HG02759 (cell line): ENCODE data around the gene C16orf46.

Source experiments
- ATAC-seq: cut with Tn5 transposase; IDR thresholded peaks from one replicate; pipeline ENCODE4 v1.9.1; 2021; ENCODE audit warnings: mild to moderate bottlenecking, moderate library complexity; ENCODE audit not compliant: unreplicated experiment

C16orf46 gene

DNA sequence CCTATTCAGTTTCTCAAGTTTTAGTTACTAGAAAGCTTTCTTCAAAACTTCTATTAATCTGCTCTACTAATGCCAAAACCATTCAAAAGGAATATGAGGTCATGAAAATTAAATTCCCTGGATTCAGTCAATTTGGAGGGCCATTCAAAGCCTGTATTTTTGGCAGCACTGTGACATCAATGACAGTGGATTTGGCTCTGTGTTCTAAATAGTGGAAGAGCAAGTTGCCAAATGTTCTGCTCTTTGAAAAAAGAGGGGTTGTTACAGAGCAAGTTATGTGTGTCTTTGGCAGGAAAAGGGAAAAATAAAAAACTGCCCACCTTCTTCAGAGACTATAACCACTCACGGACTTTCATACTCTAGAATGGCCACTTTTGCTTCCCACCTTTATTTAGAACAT, 3.2 kb upstream of the C16orf46 start:
- ATAC-seq: no peak

DNA sequence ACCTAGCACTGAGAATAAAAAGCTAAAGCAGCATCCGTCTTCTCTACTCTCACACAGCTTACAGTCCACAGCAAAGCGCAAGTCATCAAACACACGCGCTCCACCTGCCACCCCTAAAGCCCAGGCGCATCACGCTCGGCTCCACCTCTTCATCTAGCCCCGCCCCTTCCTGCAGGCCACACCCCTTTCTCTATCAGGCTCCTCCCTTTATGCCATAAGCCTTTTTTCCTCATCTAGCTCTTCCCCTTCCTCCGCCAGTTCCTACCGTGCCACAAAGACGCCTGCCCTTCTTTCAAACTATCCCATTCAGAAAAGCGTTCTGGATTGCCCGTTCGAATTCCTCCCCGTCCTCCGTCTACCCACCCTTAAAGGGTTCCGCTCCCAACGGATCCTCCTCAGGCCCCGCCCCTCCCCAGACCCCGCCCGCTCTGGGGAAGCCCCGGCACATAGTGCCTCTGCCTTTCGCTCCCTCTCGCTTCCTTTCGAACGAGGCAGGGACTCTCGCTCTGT, 417 bp downstream of the C16orf46 start:
- peak; percentile 86 for ATAC-seq

DNA sequence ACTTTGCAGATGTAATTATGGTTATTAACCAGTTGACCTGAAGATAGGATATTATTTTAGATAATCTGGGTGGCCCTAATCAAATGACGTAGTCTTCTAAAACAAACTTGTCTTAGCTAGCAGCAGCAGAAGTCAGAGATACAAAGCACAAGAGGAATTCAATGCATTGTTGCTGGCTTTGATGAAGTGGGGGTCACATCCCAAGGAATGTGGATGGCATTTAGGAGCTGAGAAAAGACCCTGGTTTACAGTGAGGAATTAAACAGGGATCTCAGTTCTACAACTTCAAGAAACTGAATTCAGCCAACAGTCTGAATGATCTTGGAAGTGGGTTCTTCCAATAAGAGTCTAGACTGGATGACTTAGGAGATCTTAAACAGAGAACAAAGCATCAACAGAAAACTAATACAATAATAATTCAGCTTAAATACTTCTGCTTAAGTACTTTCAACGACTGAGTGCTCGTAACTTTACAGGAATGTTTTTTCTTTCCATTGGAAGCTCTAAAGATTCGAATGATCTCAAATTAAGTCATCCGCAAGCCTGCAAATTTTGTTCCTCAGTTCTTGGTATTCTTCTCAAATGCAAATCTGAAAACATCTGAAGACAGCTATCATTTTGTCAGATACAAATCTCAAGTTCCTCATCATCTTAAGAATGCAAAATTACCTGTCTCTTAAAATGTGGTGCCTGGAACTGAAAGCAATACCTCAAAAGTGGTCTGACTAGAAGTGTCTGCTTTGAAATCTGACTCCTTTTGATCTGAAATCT, 3.3 kb downstream of the C16orf46 start:
- no peak for ATAC-seq

DNA sequence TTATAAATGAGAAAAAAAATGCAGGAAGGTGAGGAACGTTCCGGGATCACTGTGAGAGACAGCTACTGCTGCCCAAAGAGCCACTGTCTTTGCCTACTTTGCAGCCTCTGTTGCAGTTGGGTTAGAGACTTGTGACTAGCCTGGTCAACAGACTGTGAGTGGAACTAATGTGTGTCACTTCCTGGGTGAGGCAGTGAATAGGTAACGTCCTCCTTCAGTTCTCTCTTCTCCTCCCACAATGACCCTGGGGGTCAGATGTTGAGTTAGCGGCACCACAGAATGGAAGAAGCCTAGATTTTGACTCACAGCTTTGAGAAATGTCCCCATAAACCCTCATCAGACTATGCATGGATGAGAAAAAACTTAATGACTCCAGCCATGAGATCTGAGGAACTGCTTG, 5.2 kb downstream of the C16orf46 start:
- no peak for ATAC-seq

DNA sequence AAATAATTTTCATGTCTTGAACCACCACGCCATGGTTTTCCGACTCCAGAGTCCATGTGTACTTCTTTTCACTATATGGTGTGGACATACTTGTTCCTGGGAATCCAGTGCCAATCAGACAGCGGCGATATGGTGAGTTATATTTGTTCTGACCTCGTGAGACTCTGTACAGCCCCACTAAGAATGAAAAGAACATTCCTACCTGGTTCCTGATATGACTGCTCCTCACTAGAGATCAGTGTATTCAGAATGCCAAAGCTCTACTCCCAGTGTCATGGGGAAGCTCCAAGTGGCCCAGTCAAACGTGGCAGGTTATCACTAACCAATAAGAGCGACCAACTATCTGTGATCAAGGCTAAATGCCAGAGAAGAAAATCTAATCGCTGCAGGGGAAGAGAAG, 6.1 kb downstream of the C16orf46 start:
- no peak for ATAC-seq

DNA sequence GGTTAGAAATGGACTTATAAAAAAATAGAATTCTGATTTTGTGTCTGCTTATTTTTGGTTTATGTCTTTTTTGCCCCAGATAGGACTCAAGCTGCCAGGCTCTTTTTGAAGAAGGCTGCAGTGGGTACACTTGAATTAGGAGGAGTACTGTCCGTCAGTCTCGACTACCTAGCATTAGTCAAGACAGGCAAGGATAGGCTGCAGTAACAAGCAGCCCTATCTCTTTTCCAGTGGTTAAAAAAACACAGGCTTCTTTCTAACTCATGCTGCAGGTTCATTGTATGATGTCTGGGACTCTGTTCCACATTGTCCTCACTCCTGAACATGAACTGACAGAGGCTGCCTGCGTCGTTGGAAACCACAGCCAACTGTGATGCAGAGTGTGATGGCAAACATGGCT, 8.0 kb downstream of the C16orf46 start:
- ATAC-seq: no peak

DNA sequence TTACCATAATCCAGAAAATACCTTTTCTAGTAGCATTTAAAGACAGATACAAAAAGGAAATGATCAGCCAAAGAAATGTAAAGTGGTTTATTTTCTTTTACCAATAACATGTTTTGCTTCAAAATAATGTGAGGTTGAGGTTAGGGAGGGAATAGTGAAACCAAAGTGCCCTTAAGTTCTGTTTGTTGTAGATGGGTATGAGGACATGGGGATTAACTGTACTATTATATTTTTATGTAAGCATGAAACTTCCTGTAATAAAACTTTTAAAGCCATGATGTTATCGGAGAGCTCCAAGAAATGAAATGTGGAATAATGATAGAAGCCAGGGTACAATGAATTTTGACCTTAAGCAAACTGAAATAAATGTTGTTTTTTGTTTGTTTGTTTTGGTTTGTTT, 9.9 kb downstream of the C16orf46 start:
- ATAC-seq: no peak

DNA sequence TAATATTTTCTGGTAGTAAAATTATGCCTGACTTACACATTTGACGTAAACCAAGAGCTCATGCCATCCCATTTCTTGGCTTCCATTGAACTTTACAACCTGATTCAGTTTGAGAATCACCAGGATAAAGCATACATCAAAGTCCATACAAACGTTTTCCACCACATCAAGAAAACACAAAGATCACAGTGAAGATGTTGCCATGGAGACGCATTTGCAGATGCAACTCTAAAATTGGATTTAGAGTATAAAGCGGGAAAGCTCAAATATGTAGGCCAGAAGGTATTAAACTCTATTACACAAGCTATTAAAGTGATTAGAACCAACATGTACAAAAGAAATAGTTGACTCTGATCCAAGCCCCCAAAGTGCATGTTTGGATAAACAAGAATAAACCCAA, 10.4 kb downstream of the C16orf46 start:
- no peak for ATAC-seq

DNA sequence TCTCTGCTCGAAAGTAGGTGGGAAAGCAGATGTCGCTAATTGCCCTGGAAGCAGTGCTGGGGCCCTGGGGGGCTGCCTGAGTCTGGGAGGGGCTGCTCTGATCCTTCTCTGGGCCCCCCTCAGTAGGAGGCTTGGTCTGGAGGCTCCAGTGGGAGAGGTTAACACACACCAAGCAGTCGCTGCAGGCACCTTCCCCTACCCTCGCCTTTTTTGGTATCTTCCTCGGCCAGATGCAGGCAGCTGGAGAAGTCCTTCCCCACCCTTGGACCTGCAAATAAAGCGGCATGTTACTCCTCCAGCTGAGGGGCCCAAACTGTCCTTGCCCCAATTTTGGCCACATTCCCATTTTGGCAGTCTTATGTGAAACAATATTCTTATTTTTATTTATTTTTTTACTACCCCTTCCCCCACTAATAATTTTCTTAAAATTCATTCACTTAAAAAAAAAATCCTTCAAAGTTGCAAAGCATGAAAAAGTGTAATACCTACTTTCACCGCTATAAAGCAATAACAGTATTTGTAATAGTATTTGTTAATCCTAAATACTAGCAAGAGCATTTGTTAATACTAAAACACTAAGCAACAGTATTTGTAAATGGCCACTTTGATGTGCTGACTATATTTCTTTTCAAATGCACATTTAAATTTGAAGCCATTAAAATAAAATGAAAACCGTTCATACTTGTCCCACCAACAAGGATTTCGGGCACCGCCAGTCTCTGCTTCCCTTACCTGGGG, 15.0 kb downstream of the C16orf46 start:
- no peak for ATAC-seq

DNA sequence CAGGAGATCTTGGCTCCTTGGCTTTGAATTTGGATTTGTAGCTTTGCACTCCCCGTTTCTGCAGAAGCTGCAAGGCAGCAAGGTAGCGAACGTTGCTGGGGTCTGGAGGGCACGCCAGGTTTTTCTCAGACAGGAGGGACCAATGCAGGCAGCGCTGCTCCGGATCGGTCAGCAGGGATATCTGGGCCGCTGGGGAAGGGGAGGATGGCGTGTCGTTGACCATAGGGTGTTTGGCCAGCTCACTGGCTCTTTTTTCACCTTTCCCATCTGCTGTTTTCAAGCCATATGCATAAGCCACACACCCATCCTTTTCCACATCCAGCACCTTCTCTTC, 15.8 kb downstream of the C16orf46 start:
- ATAC-seq: no peak

DNA sequence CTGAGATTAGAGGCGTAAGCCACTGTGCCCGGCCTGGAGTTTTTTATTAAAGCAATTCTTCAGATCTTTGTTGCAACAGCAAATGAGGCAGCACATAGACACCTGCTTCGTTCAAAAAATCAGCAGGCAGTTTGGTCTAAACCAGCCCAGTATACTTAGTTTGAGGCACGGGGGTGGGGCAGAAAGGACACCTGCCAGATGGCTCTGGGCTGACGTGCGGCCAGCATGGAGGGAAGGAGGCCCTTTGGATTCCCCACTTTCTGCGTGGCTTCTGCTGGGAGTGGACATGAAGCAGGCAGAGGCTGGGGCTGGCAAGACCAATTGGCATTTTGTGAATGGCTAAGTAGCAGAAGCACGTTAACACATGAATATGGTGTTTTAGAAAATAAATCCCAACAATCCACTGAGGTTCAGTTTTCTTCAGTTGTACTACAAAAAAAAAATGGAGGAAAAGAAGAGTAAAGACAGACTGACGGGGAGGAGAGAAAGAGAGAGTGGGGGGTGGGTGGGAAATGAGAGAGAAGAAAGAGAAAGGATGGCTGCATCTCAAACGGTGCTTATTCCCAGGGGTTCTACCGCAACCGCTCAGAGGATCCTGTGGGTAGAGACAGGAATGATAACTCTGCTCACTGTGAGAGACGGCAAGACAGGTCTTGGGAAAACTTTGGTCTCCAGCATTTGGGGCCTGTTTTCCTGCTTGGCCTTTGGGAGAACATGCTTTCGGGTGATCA, 16.3 kb downstream of the C16orf46 start:
- ATAC-seq: no peak

DNA sequence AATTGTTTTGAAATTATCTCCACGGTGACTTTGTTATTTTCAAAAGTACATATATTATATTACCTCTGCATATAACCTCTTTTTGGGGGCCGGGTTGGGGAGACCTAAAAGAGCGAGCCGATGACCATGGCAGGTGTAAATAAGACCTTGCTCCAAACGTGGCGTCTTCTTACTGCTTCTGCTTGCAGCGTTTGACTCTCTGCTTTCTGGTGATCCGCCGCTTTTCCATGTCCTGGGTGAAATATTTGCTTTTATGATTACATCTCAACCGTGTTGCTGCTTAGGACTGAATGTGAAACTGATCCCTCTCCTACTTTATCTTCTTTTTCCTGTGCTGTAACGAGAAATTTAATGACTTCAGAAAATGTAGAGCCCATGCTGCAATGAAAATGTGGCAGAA, 23.3 kb downstream of the C16orf46 start:
- no peak for ATAC-seq

DNA sequence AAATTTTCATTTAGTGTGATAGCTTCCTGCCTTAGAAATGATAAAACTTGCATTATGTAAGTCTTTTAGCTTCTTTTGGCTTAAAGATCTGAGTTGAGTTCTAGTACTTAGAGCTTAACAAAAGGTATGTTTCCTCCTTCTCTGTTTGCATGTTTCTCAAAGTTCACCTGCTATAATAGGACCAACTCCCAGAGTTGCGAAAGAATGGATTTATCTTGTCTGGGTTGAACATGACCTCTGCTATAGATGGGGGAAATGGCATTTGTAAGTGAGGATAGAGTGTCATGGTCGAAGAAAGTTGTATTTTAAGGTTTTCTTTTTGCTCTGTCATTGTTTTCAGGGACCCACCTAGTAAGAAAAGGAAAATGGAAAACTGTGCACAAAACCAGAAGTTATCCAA, 34.2 kb downstream of the C16orf46 start:
- no peak for ATAC-seq

DNA sequence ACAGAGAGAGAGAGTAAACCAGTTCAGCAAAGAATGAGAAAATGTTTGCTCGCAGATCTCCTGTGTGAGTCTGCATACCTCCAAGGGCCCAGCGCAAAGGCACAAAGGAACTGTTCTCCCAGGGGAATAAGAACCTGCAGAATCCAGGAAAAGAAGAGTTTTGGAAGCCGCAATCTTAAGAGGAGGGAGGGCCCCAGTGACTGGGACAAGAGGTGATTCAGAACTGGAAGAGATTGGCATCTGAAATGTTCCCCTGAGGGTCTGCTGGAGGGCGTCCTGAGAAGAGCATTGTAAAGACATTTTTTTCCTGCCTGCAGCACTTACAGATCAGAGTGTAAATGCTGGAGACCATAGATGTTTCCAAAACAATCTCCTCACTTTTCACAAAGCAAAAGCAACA, 35.3 kb downstream of the C16orf46 start:
- ATAC-seq: no peak

DNA sequence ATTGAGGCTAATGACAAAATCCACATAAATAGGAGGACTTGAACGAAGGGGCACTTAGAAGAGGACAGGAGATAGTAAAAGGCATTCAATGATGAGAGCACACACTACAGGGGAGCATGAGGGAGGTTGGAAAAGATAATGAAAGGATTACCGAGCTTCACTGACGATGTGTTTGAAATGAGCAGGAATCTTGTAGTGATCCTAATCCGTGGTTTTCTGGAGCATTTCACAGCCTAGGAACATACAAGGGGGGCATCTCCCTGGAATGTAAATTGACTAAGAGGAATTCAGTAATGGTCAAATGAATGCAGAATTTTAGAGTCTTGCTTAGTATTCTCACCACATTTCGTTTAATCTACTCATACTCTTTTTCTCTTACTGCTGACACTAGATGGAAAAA, 36.2 kb downstream of the C16orf46 start:
- ATAC-seq: no peak

DNA sequence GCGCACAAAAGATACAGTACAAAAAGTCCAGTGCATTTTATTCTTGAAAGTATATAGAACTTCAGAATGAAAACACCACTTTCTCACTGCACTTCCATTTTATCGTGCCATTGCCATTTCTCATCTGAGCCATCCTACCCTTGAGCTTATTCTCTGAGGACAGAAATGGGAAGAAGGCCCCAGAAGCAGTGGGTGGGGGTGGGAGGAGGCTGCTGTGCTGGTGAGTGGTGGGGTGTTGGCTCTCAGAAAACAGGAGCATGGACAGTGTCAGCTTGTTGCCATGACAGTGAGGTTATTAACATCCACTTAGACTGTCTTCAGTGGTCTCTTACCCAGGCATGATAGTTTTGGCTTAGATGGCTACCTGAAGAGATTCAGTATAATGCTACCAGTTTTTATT, 36.9 kb downstream of the C16orf46 start:
- ATAC-seq: no peak

DNA sequence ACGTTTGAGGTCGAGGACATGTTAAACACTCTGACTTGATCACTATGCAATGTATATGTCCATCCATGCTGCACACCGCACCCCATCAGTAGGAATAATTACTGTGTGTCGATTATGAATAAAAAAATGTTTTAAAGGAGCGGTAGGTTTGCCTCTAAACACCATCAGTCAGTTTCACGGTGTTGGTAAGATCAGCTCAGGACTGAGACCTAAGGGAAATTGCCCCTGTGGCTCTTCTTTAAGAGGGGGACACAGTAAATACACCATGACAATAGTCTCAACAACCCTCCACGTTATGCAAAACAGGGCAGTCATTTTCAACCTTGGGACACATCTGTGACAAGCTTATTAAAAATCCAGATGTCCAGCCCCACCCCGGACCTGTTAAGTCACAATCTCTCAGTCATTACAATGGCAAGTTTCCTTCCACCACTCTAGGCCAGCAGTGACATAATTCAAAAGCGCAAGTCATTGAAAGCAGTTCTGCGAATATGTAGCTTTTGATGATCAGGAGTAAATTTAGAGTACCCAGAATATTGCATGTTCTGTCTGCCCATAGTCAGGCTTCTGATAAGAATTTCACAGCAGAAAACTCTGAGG, 40.2 kb downstream of the C16orf46 start:
- no peak for ATAC-seq

DNA sequence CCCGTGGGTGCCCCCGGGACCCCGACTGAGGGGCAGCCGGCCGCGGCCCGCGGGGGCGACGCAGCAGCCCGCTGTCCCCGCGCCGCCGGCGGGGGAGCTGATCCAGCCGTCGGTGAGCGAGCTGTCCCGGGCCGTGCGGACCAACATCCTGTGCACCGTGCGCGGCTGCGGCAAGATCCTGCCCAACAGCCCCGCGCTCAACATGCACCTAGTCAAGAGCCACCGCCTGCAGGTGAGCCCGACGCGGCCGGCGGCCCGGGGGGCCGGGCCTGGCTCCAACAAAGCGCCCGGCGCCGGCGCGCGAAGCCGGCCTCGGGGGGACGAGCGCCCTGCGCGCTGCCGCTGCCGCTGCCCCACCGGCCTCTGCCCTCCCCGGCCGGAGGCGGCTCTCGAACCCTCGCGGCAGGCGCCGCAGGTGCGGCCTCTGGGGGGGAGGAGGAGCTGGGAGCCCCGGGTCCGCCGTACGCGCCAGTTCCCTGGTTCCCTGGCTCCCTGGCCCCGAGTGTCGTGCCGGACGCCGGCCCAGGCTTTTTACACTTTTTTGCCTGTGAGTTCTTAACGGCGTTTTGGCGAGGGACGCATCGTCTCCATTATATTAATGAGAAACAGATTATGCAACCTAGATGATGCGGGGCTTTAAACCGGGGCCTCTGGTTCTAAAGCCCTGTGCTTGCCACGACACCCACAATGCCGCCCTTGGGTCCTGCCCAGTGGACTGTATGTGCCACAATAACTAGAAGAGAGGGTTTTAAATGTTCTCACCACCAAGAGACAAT, 40.9 kb downstream of the C16orf46 start:
- ATAC-seq: peak; percentile 65

DNA sequence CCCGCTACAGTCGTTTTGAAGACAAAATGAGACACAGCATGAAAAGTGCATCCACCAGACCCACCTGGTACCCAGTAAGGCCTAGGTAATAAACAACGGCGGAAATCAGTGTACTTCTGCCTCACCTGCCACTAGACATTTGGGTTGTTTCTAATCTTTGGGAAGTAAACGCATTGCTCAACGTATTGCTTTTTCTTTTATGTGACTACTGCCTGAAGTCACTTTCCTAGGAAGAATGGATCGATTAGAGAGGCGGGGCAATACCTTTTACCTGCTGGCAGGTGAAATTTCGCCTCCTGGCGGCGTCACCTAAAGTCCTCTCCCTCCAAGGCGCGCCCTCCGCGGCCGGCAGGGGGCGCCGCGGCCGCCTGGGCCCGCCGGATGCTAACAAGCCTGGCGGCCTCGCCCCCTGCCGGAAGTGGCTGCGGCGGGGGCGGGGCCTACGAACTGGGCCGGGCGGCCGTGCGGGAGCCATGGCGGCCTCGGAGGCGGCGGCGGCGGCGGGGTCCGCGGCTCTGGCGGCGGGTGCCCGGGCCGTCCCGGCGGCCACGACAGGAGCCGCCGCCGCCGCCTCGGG, 41.6 kb downstream of the C16orf46 start, which contains the start of gene ATMIN:
Gene ATMIN, plus strand, starts transcription at position 445 of the 577 bp plus-strand sequence. Its CDS starts 29 bp downstream, at position 474.
- peak; percentile 92 for ATAC-seq

DNA sequence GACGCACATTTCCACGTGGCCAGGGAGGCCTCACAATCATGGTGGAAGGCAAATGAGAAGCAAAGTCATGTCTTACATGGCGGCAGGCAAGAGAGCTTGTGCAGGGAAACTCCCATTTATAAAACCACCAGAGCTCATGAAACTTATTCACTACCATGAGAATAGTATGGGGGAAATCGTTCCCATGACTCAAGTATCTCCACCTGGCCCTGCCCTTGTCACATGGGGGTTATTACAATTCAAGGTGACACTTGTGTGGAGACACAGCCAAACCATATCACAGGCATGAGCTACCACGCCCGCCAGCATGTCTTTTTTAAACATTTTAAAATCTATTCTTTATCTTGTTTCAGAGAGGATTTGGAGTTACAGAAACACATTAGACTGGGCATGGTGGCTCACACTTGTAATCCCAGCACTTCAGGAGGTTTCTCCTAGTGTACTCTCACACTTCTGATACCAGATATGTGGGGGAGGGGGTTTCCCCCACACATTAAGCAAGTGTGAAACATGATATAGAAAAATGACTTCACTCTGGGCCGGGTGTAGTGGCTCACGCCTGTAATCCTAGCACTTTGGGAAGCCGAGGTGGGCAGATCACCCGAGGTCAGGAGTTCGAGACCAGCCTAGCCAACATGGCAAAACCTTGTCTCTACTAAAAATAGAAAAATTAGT, 47.0 kb downstream of the C16orf46 start:
- ATAC-seq: no peak
